H1 (cell line): ENCODE measurements around the gene VSX2. TPM values are rescaled to one million over a fixed set of nuclear protein-coding genes. Genes with fewer than 3 reads are reported as not detected.
A peak's percentile ranks its signal among the peaks of the same experiment; 100 is the strongest.

Experiments used
- CTCF ChIA-PET: fragments of 300-600 bp; sonication (Branson Sonifier 250); formaldehyde crosslinking; loops from one replicate; lab custom pipeline; 2021; ENCODE audit not compliant: partially characterized antibody; lab: Charles Lee
- POLR2A ChIA-PET: fragments of 300-600 bp; sonication (Branson Sonifier 250); formaldehyde crosslinking; loops from one replicate; lab custom pipeline; 2021; ENCODE audit warnings: inconsistent platforms; ENCODE audit not compliant: partially characterized antibody; lab: Charles Lee
- DNase-seq, 2 experiments: peaks; one replicate each; pipeline versions ENCODE4 v3.0.0 to v3.0.0-alpha.2; 2010 to 2022; ENCODE audit warnings: low spot score in 2 of 2, low read depth in 1 of 2, mixed read lengths in 1 of 2
- FAIRE-seq: peaks from 2 replicates; lab custom pipeline; 2011; peaks lifted over from hg19 to GRCh38; lab: Jason Lieb, UNC
- H2AFZ ChIP-seq: 2 replicates; pipeline ENCODE4 v1.8.1; 2012; ENCODE audit warnings: low read length, inconsistent platforms
- H2AK5ac ChIP-seq: 2 replicates; pipeline ENCODE4 v1.6.1; 2013; ENCODE audit warnings: low read depth, low read length
- H2BK120ac ChIP-seq: replicated peaks from 2 replicates; pipeline ENCODE3; 2013; ENCODE audit warnings: low read depth, low read length, inconsistent platforms
- H2BK12ac ChIP-seq: 2 replicates; pipeline ENCODE4 v1.6.1; 2013; ENCODE audit warnings: low read depth, low read length
- H2BK15ac ChIP-seq: 2 replicates; pipeline ENCODE4 v1.6.1; 2013; ENCODE audit warnings: low read length
- H2BK20ac ChIP-seq: 2 replicates; pipeline ENCODE4 v1.6.1; 2013; ENCODE audit warnings: low read length
- H2BK5ac ChIP-seq: 2 replicates; pipeline ENCODE4 v1.6.1; 2013; ENCODE audit warnings: low read depth, low read length
- H3K14ac ChIP-seq: 2 replicates; pipeline ENCODE4 v1.6.1; 2013; ENCODE audit warnings: inconsistent platforms; ENCODE audit not compliant: insufficient read length
- H3K18ac ChIP-seq: 2 replicates; pipeline ENCODE4 v1.6.1; 2013; ENCODE audit warnings: low read length; ENCODE audit errors: extremely low read depth
- H3K23ac ChIP-seq: 2 replicates; pipeline ENCODE4 v1.6.1; 2013; ENCODE audit warnings: inconsistent platforms; ENCODE audit not compliant: insufficient read length
- H3K23me2 ChIP-seq: 2 replicates; pipeline ENCODE4 v1.6.1; 2013; ENCODE audit warnings: low read depth, low read length
- H3K27ac ChIP-seq: 2 replicates; pipeline ENCODE4 v1.6.1; 2011; ENCODE audit warnings: low read depth, low read length, inconsistent platforms
- H3K27me3 ChIP-seq, 4 experiments: replicated peaks in 1 of 4; 1 replicate in 1 of 4; 2 replicates in 3 of 4; pipeline versions ENCODE4 v1.6.1 to v1.8.1; 2011 to 2013; ENCODE audit warnings: low read length in 3 of 4, mild to moderate bottlenecking in 3 of 4, inconsistent platforms in 2 of 4, mixed read lengths in 2 of 4, moderate library complexity in 1 of 4; ENCODE audit not compliant: control insufficient read depth in 3 of 4, insufficient read depth in 3 of 4; ENCODE audit errors: extremely low read depth in 1 of 4
- H3K36me3 ChIP-seq, 4 experiments: 2 replicates each; pipeline versions ENCODE4 v1.6.1 to v1.8.1; 2011 to 2013; ENCODE audit warnings: mild to moderate bottlenecking in 4 of 4, low read length in 3 of 4, moderate library complexity in 2 of 4, control low read depth in 1 of 4, inconsistent platforms in 1 of 4; ENCODE audit not compliant: insufficient read depth in 4 of 4, control insufficient read depth in 2 of 4
- H3K4ac ChIP-seq: replicated peaks from 2 replicates; pipeline ENCODE3; 2013; ENCODE audit warnings: low read length, low read depth, mixed read lengths, inconsistent platforms; ENCODE audit not compliant: insufficient read length
- H3K4me1 ChIP-seq, 4 experiments: replicated peaks in 1 of 4; 1 replicate in 1 of 4; 2 replicates in 3 of 4; pipeline versions ENCODE4 v1.6.1 to v1.8.1; 2011 to 2013; ENCODE audit warnings: low read length in 3 of 4, inconsistent platforms in 2 of 4, mixed read lengths in 1 of 4; ENCODE audit not compliant: insufficient read depth in 4 of 4, control insufficient read depth in 3 of 4
- H3K4me2 ChIP-seq, 2 experiments: 2 replicates each; pipeline versions ENCODE4 v1.6.1 to v1.8.1; 2011 to 2013; ENCODE audit warnings: low read depth in 2 of 2, low read length in 2 of 2, control low read depth in 1 of 2, inconsistent platforms in 1 of 2, mild to moderate bottlenecking in 1 of 2; ENCODE audit not compliant: insufficient read depth in 1 of 2
- H3K4me3 ChIP-seq, 4 experiments: fragments of 200-600, 300-600 bp in 1 of 4; sonication (generic), shearing (Covaris generic), sonication (Bioruptor Twin) in 1 of 4; 2 replicates each; pipeline versions ENCODE4 v1.5.1 to v1.8.1; 2011 to 2016; ENCODE audit warnings: low read length in 4 of 4, low read depth in 3 of 4, control low read depth in 2 of 4, inconsistent platforms in 2 of 4, mild to moderate bottlenecking in 2 of 4, mixed read lengths in 1 of 4, moderate library complexity in 1 of 4; ENCODE audit not compliant: insufficient read depth in 2 of 4; ENCODE audit errors: extremely low read depth in 1 of 4
- H3K56ac ChIP-seq: replicated peaks from 2 replicates; pipeline ENCODE3; 2013; ENCODE audit warnings: low read depth, mild to moderate bottlenecking, mixed read lengths, low read length, inconsistent platforms; ENCODE audit not compliant: insufficient read length
- H3K79me1 ChIP-seq: 2 replicates; pipeline ENCODE4 v1.6.1; 2013; ENCODE audit warnings: low read depth, low read length, control low read depth
- H3K79me2 ChIP-seq, 2 experiments: 2 replicates each; pipeline versions ENCODE4 v1.6.1 to v1.8.1; 2012 to 2013; ENCODE audit warnings: low read length in 2 of 2, mild to moderate bottlenecking in 2 of 2, inconsistent platforms in 1 of 2; ENCODE audit not compliant: insufficient read depth in 2 of 2, control insufficient read depth in 1 of 2
- H3K9ac ChIP-seq, 4 experiments: replicated peaks in 1 of 4; 1 replicate in 1 of 4; 2 replicates in 3 of 4; pipeline versions ENCODE4 v1.6.1 to v1.8.1; 2011 to 2013; ENCODE audit warnings: low read depth in 3 of 4, low read length in 3 of 4, control low read depth in 2 of 4, mild to moderate bottlenecking in 2 of 4, moderate library complexity in 2 of 4, inconsistent platforms in 1 of 4; ENCODE audit errors: extremely low read depth in 1 of 4
- H3K9me3 ChIP-seq, 2 experiments: 2 replicates each; pipeline versions ENCODE4 v1.6.1 to v1.8.1; 2012 to 2013; ENCODE audit warnings: mild to moderate bottlenecking in 2 of 2, moderate library complexity in 2 of 2, control low read depth in 1 of 2, inconsistent platforms in 1 of 2, low read depth in 1 of 2, low read length in 1 of 2, mixed read lengths in 1 of 2; ENCODE audit not compliant: insufficient read depth in 2 of 2
- H4K20me1 ChIP-seq, 2 experiments: replicated peaks in 1 of 2; 2 replicates each; pipeline versions ENCODE3 to v1.8.1; 2011 to 2013; ENCODE audit warnings: inconsistent platforms in 2 of 2, low read length in 2 of 2, mild to moderate bottlenecking in 1 of 2; ENCODE audit not compliant: insufficient read depth in 2 of 2, control insufficient read depth in 1 of 2
- H4K5ac ChIP-seq: 2 replicates; pipeline ENCODE4 v1.6.1; 2013; ENCODE audit warnings: low read length, low read depth, mixed read lengths, inconsistent platforms; ENCODE audit not compliant: insufficient read length
- H4K8ac ChIP-seq: 2 replicates; pipeline ENCODE4 v1.8.0; 2013; ENCODE audit warnings: mild to moderate bottlenecking, moderate library complexity, low read length, inconsistent platforms; ENCODE audit not compliant: insufficient read depth; ENCODE audit errors: extremely low read depth
- H4K91ac ChIP-seq: replicated peaks from 2 replicates; pipeline ENCODE3; 2013; ENCODE audit warnings: low read length, mixed read lengths, inconsistent platforms; ENCODE audit not compliant: insufficient read length
- POLR2A ChIP-seq, 2 experiments: IDR thresholded peaks; 1 replicate in 1 of 2; 2 replicates in 1 of 2; pipeline ENCODE4 v1.6.1; 2011; ENCODE audit warnings: low read depth in 2 of 2, low read length in 2 of 2, mild to moderate bottlenecking in 2 of 2; ENCODE audit errors: control extremely low read depth in 1 of 2
- WGBS, 2 experiments: shearing (Covaris generic) in 1 of 2; methylation state at CpG; one replicate each; pipeline versions ENCODE4 v1.1.6 to v1.1.7; 2013 to 2015; ENCODE audit warnings: low lambda C conversion rate in 2 of 2, mixed read lengths in 2 of 2, inconsistent platforms in 1 of 2, low coverage in 1 of 2, missing lambda C conversion rate in 1 of 2; ENCODE audit not compliant: insufficient replicate concordance in 2 of 2, insufficient coverage in 1 of 2, insufficient read length in 1 of 2; ENCODE audit errors: extremely low coverage in 1 of 2, missing lambda C conversion rate in 1 of 2; 5-methylcytosine and 5-hydroxymethylcytosine counted together
- polyA plus RNA-seq, 7 experiments: library from polyadenylated mRNA; depleted of rRNA in 3 of 7; stranded (reverse) in 5 of 7; unstranded in 2 of 7; fragments of >200 nt in 5 of 7; fragments of 200-250 nt in 2 of 7; gene quantifications; 1 replicate in 5 of 7; 2 replicates in 1 of 7; 4 replicates in 1 of 7; pipeline versions ENCODE4 v1.2.1 to v1.2.3, GENCODE V29; 2011 to 2013; ENCODE audit warnings: missing spikeins in 2 of 7, mixed read lengths in 2 of 7
- total RNA-seq: library from RNA; stranded (reverse); fragmentation: NEBNext Ultra II Directional; extraction: Animal tissue kit (Norgen Biotek cat#: 25700); gene quantifications from 2 replicates; pipeline ENCODE4 v1.2.1, GENCODE V29; 2021
- TF ChIP-seq, protein P1 (sequence below): IDR thresholded peaks from 2 replicates; pipeline ENCODE4 v1.6.1; 2011; ENCODE audit warnings: low read length, improper control_type of control experiment

The VSX2 gene
- total and polyA plus RNA-seq, 2 of the 8 experiments (the other 6 are each of a cell fraction or from before 2014, with no cell fraction given) = 0.08 to 0.22 TPM

DNA sequence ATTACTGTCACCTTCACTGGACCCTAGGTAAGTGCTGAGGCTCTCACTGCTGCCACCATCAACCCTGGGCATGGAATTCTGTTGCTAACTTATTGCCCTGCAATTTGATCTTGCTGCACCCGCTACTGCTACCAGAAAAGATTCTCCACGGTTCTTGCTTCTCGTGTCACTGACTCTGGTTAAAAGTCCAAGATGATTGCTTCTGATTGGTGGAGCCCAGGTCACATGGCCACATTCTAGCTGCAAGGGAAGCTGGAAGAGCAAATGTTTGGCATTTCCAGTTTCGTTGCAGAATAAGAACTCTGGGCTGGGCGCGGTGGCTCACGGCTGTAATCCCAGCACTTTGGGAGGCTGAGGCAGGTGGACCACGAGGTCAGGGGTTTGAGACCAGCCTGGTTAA lies 7.5 kb upstream of the VSX2 start:
- Histone ChIP-seq H2BK20ac (no peak overlapping the region), H3K23me2 (no peaks in the 10 kb centered on the region), H3K9ac (no peak overlapping the region), H3K9me3 (peaks cover 4 to 6% of the 10 kb centered on the region in 2 experiments; a peak in 2 of 4 replicates), H3K4me1 (no peaks in the 10 kb centered on the region), H3K4ac (no peak overlapping the region), H3K27me3 (peaks cover 0 to 2% (median 0%) of the 10 kb centered on the region in 4 experiments; a peak in 2 of 7 replicates), H3K23ac (no peak overlapping the region), H3K79me2 (no peaks in the 10 kb centered on the region), H3K36me3 (no peaks in the 10 kb centered on the region), H3K27ac (no peak overlapping the region), H3K4me3 (no peak overlapping the region), H3K4me2 (no peak overlapping the region), H3K14ac (no peak overlapping the region), H2BK15ac (no peak overlapping the region), H4K8ac (no peak overlapping the region), H2BK5ac (no peak overlapping the region), H2BK12ac (no peak overlapping the region), H3K18ac (no peak overlapping the region), H3K56ac (no peak overlapping the region), H4K20me1 (no peaks in the 10 kb centered on the region), H4K5ac (no peak overlapping the region), H2AFZ (no peak overlapping the region), H2BK120ac (no peak overlapping the region), H4K91ac (no peak overlapping the region), H3K79me1 (no peaks in the 10 kb centered on the region), H2AK5ac (no peak overlapping the region)
- ChIA-PET CTCF (interaction anchor here (4.2 to 16.5 kb wide), 3 partner anchors 8 to 15 kb away, joined by 29 to 127 read pairs (median 33); partner anchors contain the start of gene VSX2), POLR2A (no interaction called here)
- 85% methylated on average over 8 of the region's 8 CpGs; no CpG with 5 or more reads in 1 of the 2 experiments for WGBS, 2 experiments
- TF ChIP-seq, protein P1, sequence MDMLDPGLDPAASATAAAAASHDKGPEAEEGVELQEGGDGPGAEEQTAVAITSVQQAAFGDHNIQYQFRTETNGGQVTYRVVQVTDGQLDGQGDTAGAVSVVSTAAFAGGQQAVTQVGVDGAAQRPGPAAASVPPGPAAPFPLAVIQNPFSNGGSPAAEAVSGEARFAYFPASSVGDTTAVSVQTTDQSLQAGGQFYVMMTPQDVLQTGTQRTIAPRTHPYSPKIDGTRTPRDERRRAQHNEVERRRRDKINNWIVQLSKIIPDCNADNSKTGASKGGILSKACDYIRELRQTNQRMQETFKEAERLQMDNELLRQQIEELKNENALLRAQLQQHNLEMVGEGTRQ = 0 out of 2 replicates have a peak, but pooled peaks have one; percentile 34
- no peak for TF ChIP-seq POLR2A (IDR thresholded peaks at IDR 0.05; ENCODE audit: control extremely low read depth in 1 of 2, low read depth in 2 of 2, low read length in 2 of 2)
- DNase-seq (no peak), FAIRE-seq (no peak)
